Naive B cell (primary cell): ENCODE results near the gene JMJD1C. TPM values are rescaled to one million over a fixed set of nuclear protein-coding genes. Genes with fewer than 3 reads are reported as not detected.

Experiments used
- ATAC-seq, 2 donors: fragments of 150-1000 bp; cut with Tn5 transposase; 2 replicates each; pipeline ENCODE4 v1.10.0; 2021; ENCODE audit warnings: low read depth in 2 of 2, mild to moderate bottlenecking in 2 of 2, moderate library complexity in 2 of 2
- DNase-seq: peaks from one replicate; pipeline ENCODE4 v3.0.0; 2022
- H3K27ac Mint-ChIP-seq, 6 donors: one replicate each; pipeline ENCODE4 v1.8.0; 2020 to 2022; ENCODE audit warnings: mild to moderate bottlenecking in 6 of 6, mixed read lengths in 6 of 6, moderate library complexity in 5 of 6, inconsistent platforms in 2 of 6
- H3K27me3 Mint-ChIP-seq, 3 donors: one replicate each; pipeline ENCODE4 v1.8.0; 2021 to 2022; ENCODE audit warnings: mixed read lengths in 3 of 3, mild to moderate bottlenecking in 1 of 3
- H3K36me3 Mint-ChIP-seq, 2 donors: one replicate each; pipeline ENCODE4 v1.8.0; 2020 to 2022; ENCODE audit warnings: mixed read lengths in 2 of 2, inconsistent platforms in 1 of 2, mild to moderate bottlenecking in 1 of 2
- H3K4me1 Mint-ChIP-seq, 3 donors: one replicate each; pipeline ENCODE4 v1.8.0; 2020 to 2022; ENCODE audit warnings: mixed read lengths in 3 of 3, inconsistent platforms in 1 of 3, mild to moderate bottlenecking in 1 of 3, moderate library complexity in 1 of 3
- H3K4me3 Mint-ChIP-seq, 8 donors: one replicate each; pipeline ENCODE4 v1.8.0; 2020 to 2022; ENCODE audit warnings: mild to moderate bottlenecking in 8 of 8, mixed read lengths in 8 of 8, moderate library complexity in 8 of 8, inconsistent platforms in 2 of 8
- H3K9me3 Mint-ChIP-seq, 7 donors: one replicate each; pipeline ENCODE4 v1.8.0; 2020 to 2022; ENCODE audit warnings: mixed read lengths in 7 of 7, mild to moderate bottlenecking in 5 of 7, inconsistent platforms in 2 of 7, moderate library complexity in 1 of 7
- polyA plus RNA-seq, 6 donors: library from polyadenylated mRNA; unstranded; fragments of 300-500 nt; fragmentation: Illumina TruSeq; gene quantifications; one replicate each; pipeline ENCODE4 v1.2.3, GENCODE V29; 2021; ENCODE audit warnings: low read depth in 6 of 6

JMJD1C gene
- polyA plus RNA-seq, 6 donors from 2014 or later, result 51.7 to 154 (median 124) TPM

- Mint-ChIP-seq H3K36me3 (peaks cover 29 to 33% of the 10 kb centered on the region in 2 donors), H3K27ac (peak overlapping the region in 3 of 6 donors; percentile 1 to 51 (median 40)), H3K27me3 (no peaks in the 10 kb centered on the region), H3K4me1 (peaks cover 45 to 52% (median 51%) of the 10 kb centered on the region in 3 donors), H3K9me3 (peaks cover 0 to 3% (median 0%) of the 10 kb centered on the region in 7 donors), H3K4me3 (no peak overlapping the region)
- DNase-seq (no peak), ATAC-seq (no peak)
Observed at GRCh38 chr10:63208986-63209385, 256.8 kb downstream of the JMJD1C start.

GRCh38 chr10:63206997-63207811 lies 258.6 kb downstream of the JMJD1C start:
- H3K4me3 Mint-ChIP-seq, result peak overlapping the region in 1 of 8 donors; percentile 45
- H3K9me3 Mint-ChIP-seq, result peaks cover 0 to 3% (median 0%) of the 10 kb centered on the region in 7 donors
- H3K27me3 Mint-ChIP-seq, result no peaks in the 10 kb centered on the region
- ATAC-seq (peak; percentile 35 to 58), DNase-seq (no peak)
- H3K36me3 Mint-ChIP-seq, result peaks cover 22 to 30% of the 10 kb centered on the region in 2 donors
- peak overlapping the region in 5 of 6 donors; percentile 11 to 91 (median 39) for H3K27ac Mint-ChIP-seq
- H3K4me1 Mint-ChIP-seq, result peaks cover 42 to 45% (median 45%) of the 10 kb centered on the region in 3 donors

- peak overlapping the region in 4 of 6 donors; percentile 39 to 91 (median 50) for H3K27ac Mint-ChIP-seq
- no peaks in the 10 kb centered on the region for H3K27me3 Mint-ChIP-seq
- peaks cover 17 to 24% of the 10 kb centered on the region in 2 donors for H3K36me3 Mint-ChIP-seq
- peaks cover 39 to 45% (median 40%) of the 10 kb centered on the region in 3 donors for H3K4me1 Mint-ChIP-seq
- H3K9me3 Mint-ChIP-seq, result no peaks in the 10 kb centered on the region
- ATAC-seq, result no peak
- H3K4me3 Mint-ChIP-seq, result peak overlapping the region in 3 of 8 donors; percentile 9 to 56 (median 40)
- no peak for DNase-seq
Observed at GRCh38 chr10:63206576-63206975, 259.2 kb downstream of the JMJD1C start.

GRCh38 chr10:63205421-63205820 lies 260.4 kb downstream of the JMJD1C start:
- DNase-seq (no peak), ATAC-seq (no peak)
- peak overlapping the region in 1 of 8 donors; percentile 9 for H3K4me3 Mint-ChIP-seq
- H3K27me3 Mint-ChIP-seq, result no peaks in the 10 kb centered on the region
- no peaks in the 10 kb centered on the region for H3K9me3 Mint-ChIP-seq
- peaks cover 14 to 22% of the 10 kb centered on the region in 2 donors for H3K36me3 Mint-ChIP-seq
- peaks cover 30 to 38% (median 34%) of the 10 kb centered on the region in 3 donors for H3K4me1 Mint-ChIP-seq
- H3K27ac Mint-ChIP-seq, result peak overlapping the region in 2 of 6 donors; percentile 33 to 64

DNA sequence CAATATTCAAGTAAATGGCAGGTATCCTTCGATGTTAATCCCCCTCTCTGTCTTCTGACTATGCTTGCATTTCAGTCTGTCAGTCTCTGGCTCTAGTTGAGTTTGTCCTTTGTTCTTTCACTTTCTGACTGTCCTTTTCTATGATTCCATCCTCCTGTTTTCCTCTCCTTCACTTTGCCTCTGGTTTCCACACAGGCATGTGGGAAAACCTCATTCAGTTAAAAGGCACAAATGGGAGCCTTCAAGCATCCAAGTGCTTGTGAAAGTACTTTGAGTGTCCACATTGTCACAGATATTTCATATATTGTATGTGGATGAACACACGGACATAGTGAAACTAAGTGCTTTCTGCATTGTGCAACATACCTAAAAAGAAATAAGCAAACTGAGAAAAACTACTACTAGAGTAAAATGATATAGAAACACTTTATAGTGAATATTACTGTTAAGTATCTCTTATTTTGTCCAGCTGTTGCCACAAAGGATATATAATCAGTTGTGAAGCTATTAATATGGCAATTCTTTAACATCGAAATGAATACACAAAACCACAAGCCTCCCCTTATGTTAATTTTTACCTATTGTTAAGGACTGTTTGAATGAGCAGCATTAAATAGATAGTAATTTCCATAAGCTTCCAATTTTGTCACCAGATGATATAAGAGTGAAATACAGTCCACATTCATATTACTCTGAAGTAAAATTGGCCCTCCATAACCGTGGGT lies 260.9 kb downstream of the JMJD1C start:
- Mint-ChIP-seq H3K4me1 (peaks cover 28 to 35% (median 33%) of the 10 kb centered on the region in 3 donors), H3K36me3 (peaks cover 14 to 22% of the 10 kb centered on the region in 2 donors), H3K4me3 (peak overlapping the region in 1 of 8 donors; percentile 9), H3K9me3 (no peaks in the 10 kb centered on the region), H3K27ac (peak overlapping the region in 3 of 6 donors; percentile 5 to 64 (median 63)), H3K27me3 (no peaks in the 10 kb centered on the region)
- no peak for ATAC-seq
- no peak for DNase-seq

DNA sequence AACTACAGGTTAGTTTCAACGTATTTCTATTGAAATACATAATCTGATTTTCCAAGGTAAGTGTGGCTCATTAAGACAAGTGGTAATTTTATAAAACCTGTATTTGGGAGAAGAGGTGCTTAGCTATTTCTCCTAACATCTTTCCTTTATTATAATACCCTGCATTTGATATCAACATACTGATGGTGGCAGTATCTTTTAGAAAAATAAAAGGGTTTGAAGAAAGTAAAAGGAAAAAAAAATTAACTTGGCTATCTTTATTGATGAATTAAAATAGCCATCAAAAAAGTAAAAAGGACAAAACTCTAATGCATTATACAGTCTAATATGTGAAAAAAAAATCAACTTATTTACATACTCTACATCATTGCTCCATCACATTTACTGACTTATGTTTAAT lies 264.7 kb downstream of the JMJD1C start:
- ATAC-seq (no peak), DNase-seq (no peak)
- no peaks in the 10 kb centered on the region for H3K9me3 Mint-ChIP-seq
- H3K36me3 Mint-ChIP-seq, result peaks cover 0 to 8% of the 10 kb centered on the region in 2 donors
- no peaks in the 10 kb centered on the region for H3K27me3 Mint-ChIP-seq
- peaks cover 16 to 23% (median 17%) of the 10 kb centered on the region in 3 donors for H3K4me1 Mint-ChIP-seq
- peak overlapping the region in 1 of 6 donors; percentile 38 for H3K27ac Mint-ChIP-seq
- H3K4me3 Mint-ChIP-seq, result no peak overlapping the region

DNA sequence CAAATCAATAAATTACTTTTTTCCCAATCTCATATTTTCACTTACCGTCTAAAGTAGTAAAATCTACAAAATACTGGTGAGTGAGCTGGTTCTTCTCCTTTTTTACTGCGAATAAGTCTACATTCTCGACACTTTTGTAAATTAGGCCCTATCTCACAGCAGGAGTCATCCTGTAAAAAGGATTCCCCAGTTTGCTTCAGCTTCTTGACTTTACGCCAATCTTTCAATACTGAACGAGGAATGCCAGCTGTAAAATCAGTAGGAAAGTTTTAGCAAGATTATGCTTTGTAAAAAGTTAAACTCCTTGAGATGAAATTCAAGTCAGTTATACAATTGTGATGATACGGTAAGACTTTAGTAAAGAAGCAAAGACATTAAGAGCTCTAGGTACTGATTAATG lies 265.3 kb downstream of the JMJD1C start:
- Mint-ChIP-seq H3K9me3 (no peaks in the 10 kb centered on the region), H3K4me1 (peaks cover 12 to 20% (median 16%) of the 10 kb centered on the region in 3 donors), H3K4me3 (no peak overlapping the region), H3K27me3 (no peaks in the 10 kb centered on the region), H3K36me3 (peaks cover 0 to 8% of the 10 kb centered on the region in 2 donors), H3K27ac (peak overlapping the region in 1 of 6 donors; percentile 7)
- ATAC-seq (no peak), DNase-seq (no peak)

GRCh38 chr10:63199716-63200115 lies 266.1 kb downstream of the JMJD1C start:
- Mint-ChIP-seq H3K4me1 (peaks cover 6 to 13% (median 10%) of the 10 kb centered on the region in 3 donors), H3K4me3 (no peak overlapping the region), H3K27ac (peak overlapping the region in 2 of 6 donors; percentile 10 to 32), H3K36me3 (peaks cover 0 to 4% of the 10 kb centered on the region in 2 donors), H3K9me3 (no peaks in the 10 kb centered on the region), H3K27me3 (no peaks in the 10 kb centered on the region)
- DNase-seq (no peak), ATAC-seq (no peak)

DNA sequence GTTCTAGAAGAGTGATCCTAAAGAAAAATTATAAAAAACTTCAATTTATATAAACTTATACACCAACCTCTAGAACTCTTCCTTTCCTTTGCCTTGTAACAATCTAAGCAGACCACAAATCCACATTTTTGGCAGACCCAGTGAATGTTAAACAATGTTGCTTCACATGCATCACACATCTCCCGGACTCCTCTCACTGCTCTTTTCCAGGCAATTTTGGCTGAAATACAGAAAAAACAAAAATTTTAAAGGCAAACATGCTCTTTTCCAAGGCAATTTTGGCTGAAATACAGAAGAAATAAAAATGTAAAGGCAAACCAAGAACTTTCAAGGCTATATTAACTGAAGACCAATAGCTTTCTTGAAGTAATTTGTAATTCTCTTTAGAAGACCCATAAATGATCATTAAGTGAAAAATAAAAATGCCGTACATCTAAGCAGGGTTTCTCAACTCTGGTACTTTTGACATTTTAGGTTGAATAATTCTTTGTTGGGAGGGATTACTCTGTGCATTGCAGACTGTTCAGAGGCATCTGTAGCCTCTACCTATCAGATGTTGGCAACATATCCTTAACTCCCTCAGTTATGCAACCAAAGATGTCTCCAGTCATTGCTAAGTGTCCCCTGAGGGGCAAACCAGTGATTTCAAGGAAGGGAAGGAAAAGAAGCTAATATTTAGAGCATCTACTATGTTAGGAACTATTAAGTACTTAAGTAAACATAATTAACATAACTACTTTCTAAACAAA lies 268.3 kb downstream of the JMJD1C start:
- Mint-ChIP-seq H3K27ac (peak overlapping the region in 3 of 6 donors; percentile 24 to 36 (median 28)), H3K4me1 (peaks cover 0 to 7% (median 3%) of the 10 kb centered on the region in 3 donors), H3K36me3 (peaks cover 0 to 19% of the 10 kb centered on the region in 2 donors), H3K27me3 (no peaks in the 10 kb centered on the region), H3K4me3 (no peak overlapping the region), H3K9me3 (no peaks in the 10 kb centered on the region)
- ATAC-seq, result no peak
- no peak for DNase-seq

DNA sequence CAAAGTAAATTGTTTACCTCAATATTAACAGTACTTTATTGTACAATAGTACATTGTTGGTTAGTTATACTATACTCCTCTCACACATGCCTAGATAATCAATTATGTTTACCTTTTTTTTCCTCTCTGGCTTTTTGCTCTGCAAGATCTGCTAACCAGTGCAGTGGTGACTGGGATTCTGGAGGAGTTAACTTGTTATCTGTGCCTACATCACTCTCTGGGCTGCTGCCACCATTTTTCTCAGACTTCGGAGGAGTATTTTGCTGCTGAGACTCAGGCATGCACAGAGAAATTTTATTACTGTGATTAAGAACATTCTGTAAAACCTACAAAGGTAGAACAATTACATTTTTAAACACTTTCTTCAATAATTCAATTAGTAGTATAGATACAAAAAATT lies 273.0 kb downstream of the JMJD1C start:
- H3K9me3 Mint-ChIP-seq, result no peaks in the 10 kb centered on the region
- no peak overlapping the region for H3K4me3 Mint-ChIP-seq
- H3K27me3 Mint-ChIP-seq, result no peaks in the 10 kb centered on the region
- H3K27ac Mint-ChIP-seq, result peak overlapping the region in 5 of 6 donors; percentile 2 to 78 (median 47)
- ATAC-seq (no peak), DNase-seq (no peak)
- peaks cover 8 to 34% of the 10 kb centered on the region in 2 donors for H3K36me3 Mint-ChIP-seq
- peaks cover 0 to 3% (median 2%) of the 10 kb centered on the region in 3 donors for H3K4me1 Mint-ChIP-seq

- DNase-seq (no peak), ATAC-seq (no peak)
- peaks cover 23 to 30% (median 24%) of the 10 kb centered on the region in 3 donors for H3K4me1 Mint-ChIP-seq
- H3K27me3 Mint-ChIP-seq, result no peaks in the 10 kb centered on the region
- peaks cover 14 to 22% of the 10 kb centered on the region in 2 donors for H3K36me3 Mint-ChIP-seq
- H3K9me3 Mint-ChIP-seq, result no peaks in the 10 kb centered on the region
- H3K4me3 Mint-ChIP-seq, result no peak overlapping the region
- no peak overlapping the region for H3K27ac Mint-ChIP-seq
Observed at GRCh38 chr10:63175534-63175933, 290.2 kb downstream of the JMJD1C start.

- Mint-ChIP-seq H3K9me3 (no peaks in the 10 kb centered on the region), H3K4me3 (peak overlapping the region in 7 of 8 donors; percentile 2 to 79 (median 45)), H3K4me1 (peaks cover 23 to 30% (median 24%) of the 10 kb centered on the region in 3 donors), H3K36me3 (peaks cover 22 to 29% of the 10 kb centered on the region in 2 donors), H3K27ac (peak overlapping the region; percentile 46 to 88 (median 72)), H3K27me3 (no peaks in the 10 kb centered on the region)
- ATAC-seq (peak; percentile 97 to 98), DNase-seq (peak; percentile 53)
Observed at GRCh38 chr10:63173468-63174232, 292.1 kb downstream of the JMJD1C start.
